ENCODE data around the gene OGFOD2. TPM values are rescaled to one million over a fixed set of nuclear protein-coding genes. Genes with fewer than 3 reads are reported as not detected.
A peak's percentile ranks its signal among the peaks of the same experiment; 100 is the strongest.

OGFOD2 gene
- polyA plus RNA-seq, 1 donor: 22.2 TPM

DNA sequence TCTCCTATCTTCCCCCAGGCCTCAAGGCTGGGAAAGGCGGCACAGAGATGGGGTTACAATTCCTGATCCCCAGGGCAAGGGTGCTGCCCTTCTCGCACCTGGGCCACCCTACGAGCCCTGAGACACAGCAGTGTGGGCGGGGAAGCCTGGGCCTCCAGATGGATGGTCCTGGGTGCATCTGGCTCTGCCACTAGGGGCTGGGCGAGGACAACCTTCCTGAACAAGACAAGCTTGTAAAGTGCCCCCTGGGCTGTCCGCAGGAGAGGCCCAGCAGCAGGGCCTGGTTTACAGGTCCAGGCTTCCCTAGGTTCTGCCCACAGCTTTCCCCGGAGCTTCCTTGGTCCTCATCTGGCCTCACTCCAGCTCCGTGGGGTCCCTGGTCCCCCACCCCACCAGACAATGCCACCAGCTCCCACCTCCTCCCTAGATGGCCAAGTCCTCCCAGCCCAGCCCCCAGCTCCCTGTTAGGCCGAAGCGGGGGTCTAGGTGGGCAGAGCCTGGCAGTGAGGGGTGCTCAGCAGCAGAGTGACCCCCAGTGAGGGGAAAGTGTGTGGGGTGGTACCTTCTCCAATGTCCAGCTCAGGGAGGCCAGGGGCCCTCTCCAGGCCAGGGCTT, 14.3 kb downstream of the OGFOD2 start:
- peaks cover 28% of the 10 kb centered on the region for H3K4me1 ChIP-seq (ENCODE audit: control insufficient read depth, insufficient read depth, low read length)
- no peak for DNase-seq
- no peaks in the 10 kb centered on the region for H3K9me3 ChIP-seq (ENCODE audit: control insufficient read depth, low read depth, low read length)
- WGBS (ENCODE audit: insufficient coverage, low lambda C conversion rate): no CpG with 5 or more reads among the region's 10 CpGs
- peaks cover 21% of the 10 kb centered on the region for H3K36me3 ChIP-seq (ENCODE audit: control insufficient read depth, insufficient read depth, low read length)
- no peak overlapping the region for H3K4me3 ChIP-seq (ENCODE audit: low read length)
- no peak overlapping the region for H3K27ac ChIP-seq (ENCODE audit: low read length)
- H3K27me3 ChIP-seq (ENCODE audit: control insufficient read depth, insufficient read depth, low read length): no peaks in the 10 kb centered on the region

DNA sequence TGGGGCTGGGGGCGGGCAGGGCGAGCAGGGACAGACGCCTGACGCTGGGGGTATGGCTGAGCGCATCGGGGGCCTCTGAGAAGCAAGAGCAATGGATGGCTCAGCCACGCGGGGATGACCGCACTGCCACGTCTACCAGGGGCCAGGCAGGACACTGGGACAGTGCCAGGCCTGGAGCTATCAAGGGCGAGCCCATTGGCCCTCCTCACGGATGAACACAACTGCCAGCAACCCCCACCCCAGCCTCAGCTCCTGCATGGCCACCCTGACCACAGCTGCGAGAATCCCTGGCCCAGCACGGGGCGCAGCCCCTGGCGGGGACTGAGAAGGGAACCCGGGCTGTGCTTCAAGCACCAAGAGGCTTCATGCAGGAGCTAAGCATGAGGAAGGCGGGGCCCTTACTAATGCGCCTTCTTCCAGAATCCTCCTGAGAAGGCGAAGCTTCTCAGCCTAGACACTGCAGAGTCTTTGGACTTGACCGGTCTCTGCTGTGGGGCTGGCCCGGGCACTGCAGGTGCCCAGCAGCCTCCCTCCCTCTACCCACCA, 14.9 kb downstream of the OGFOD2 start:
- Histone ChIP-seq H3K36me3 (ENCODE audit: control insufficient read depth, insufficient read depth, low read length) (peaks cover 25% of the 10 kb centered on the region), H3K27ac (ENCODE audit: low read length) (no peak overlapping the region), H3K9me3 (ENCODE audit: control insufficient read depth, low read depth, low read length) (no peaks in the 10 kb centered on the region), H3K27me3 (ENCODE audit: control insufficient read depth, insufficient read depth, low read length) (no peaks in the 10 kb centered on the region), H3K4me1 (ENCODE audit: control insufficient read depth, insufficient read depth, low read length) (peaks cover 23% of the 10 kb centered on the region), H3K4me3 (ENCODE audit: low read length) (no peak overlapping the region)
- DNase-seq: no peak
- WGBS (ENCODE audit: insufficient coverage, low lambda C conversion rate): no CpG with 5 or more reads among the region's 22 CpGs

DNA sequence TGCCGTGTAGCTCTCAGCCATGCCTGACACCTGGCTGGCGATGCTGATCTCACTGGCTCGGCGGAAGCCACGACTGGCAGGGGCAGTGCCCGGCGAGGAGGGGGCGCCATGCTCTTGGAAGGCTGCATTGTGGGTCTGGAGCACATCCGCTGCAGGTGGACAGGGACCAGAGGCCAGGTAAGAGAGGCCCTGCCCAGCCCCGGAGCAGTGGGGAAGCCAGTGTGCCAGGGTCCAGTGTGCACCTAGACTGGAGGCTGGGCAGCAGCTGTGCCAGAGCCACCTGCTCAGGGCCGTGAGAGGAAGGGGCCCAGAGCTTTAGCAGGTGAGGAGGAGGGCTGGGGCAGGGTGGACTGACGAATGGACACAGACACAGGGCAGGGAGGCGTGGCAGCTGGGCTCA, 15.5 kb downstream of the OGFOD2 start:
- H3K27me3 ChIP-seq (ENCODE audit: control insufficient read depth, insufficient read depth, low read length): no peaks in the 10 kb centered on the region
- no CpG with 5 or more reads among the region's 13 CpGs for WGBS (ENCODE audit: insufficient coverage, low lambda C conversion rate)

GRCh38 chr12:122990961-122991622, 16.0 kb downstream of the OGFOD2 start:
- no CpG with 5 or more reads among the region's 13 CpGs for WGBS (ENCODE audit: insufficient coverage, low lambda C conversion rate)
- Histone ChIP-seq H3K27me3 (ENCODE audit: control insufficient read depth, insufficient read depth, low read length) (no peaks in the 10 kb centered on the region), H3K9me3 (ENCODE audit: control insufficient read depth, low read depth, low read length) (no peaks in the 10 kb centered on the region), H3K4me1 (ENCODE audit: control insufficient read depth, insufficient read depth, low read length) (peaks cover 21% of the 10 kb centered on the region), H3K4me3 (ENCODE audit: low read length) (no peak overlapping the region), H3K36me3 (ENCODE audit: control insufficient read depth, insufficient read depth, low read length) (peaks cover 22% of the 10 kb centered on the region), H3K27ac (ENCODE audit: low read length) (no peak overlapping the region)
- no peak for DNase-seq

More for the DNA sequence above, 15.5 kb downstream of the OGFOD2 start:
- DNase-seq: no peak
- Histone ChIP-seq H3K4me1 (ENCODE audit: control insufficient read depth, insufficient read depth, low read length) (peaks cover 21% of the 10 kb centered on the region), H3K27ac (ENCODE audit: low read length) (no peak overlapping the region), H3K36me3 (ENCODE audit: control insufficient read depth, insufficient read depth, low read length) (peaks cover 24% of the 10 kb centered on the region), H3K4me3 (ENCODE audit: low read length) (no peak overlapping the region), H3K9me3 (ENCODE audit: control insufficient read depth, low read depth, low read length) (no peaks in the 10 kb centered on the region)

GRCh38 chr12:122991623-122992275, 16.7 kb downstream of the OGFOD2 start:
- WGBS (ENCODE audit: insufficient coverage, low lambda C conversion rate): no CpG with 5 or more reads among the region's 27 CpGs
- DNase-seq: no peak
- Histone ChIP-seq H3K27ac (ENCODE audit: low read length) (no peak overlapping the region), H3K4me1 (ENCODE audit: control insufficient read depth, insufficient read depth, low read length) (peaks cover 21% of the 10 kb centered on the region), H3K36me3 (ENCODE audit: control insufficient read depth, insufficient read depth, low read length) (peaks cover 17% of the 10 kb centered on the region), H3K9me3 (ENCODE audit: control insufficient read depth, low read depth, low read length) (no peaks in the 10 kb centered on the region), H3K27me3 (ENCODE audit: control insufficient read depth, insufficient read depth, low read length) (no peaks in the 10 kb centered on the region), H3K4me3 (ENCODE audit: low read length) (no peak overlapping the region)

GRCh38 chr12:122992386-122992785, 17.3 kb downstream of the OGFOD2 start:
- Histone ChIP-seq H3K27me3 (ENCODE audit: control insufficient read depth, insufficient read depth, low read length) (no peaks in the 10 kb centered on the region), H3K36me3 (ENCODE audit: control insufficient read depth, insufficient read depth, low read length) (peaks cover 15% of the 10 kb centered on the region), H3K4me1 (ENCODE audit: control insufficient read depth, insufficient read depth, low read length) (peaks cover 21% of the 10 kb centered on the region)

DNA sequence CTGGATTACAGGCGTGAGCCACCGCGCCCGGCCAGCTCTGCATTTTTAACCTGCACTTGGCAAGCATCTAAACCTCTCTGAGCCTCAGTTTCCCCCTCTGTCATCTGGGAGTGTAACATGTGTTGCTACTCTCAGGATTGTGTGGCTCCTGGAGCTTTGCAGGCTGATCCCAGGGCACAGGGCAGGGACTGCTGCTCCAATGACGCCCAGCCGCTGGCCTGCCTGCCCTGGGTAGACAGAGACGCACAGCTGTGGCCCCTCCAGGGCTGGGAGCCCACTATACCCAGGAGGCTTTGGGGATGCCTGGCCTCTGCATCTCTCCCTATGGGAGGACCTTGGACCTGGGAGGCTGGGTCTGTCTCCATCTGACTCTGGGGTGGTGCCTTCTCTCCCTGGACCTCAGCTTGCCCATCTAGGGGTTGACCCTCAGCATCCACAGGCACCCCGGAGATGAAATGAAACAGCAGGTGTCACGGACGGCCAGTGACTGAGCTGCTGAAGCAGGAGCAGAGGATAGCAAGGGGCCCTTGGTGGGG, 19.2 kb downstream of the OGFOD2 start:
- WGBS (ENCODE audit: insufficient coverage, low lambda C conversion rate): no CpG with 5 or more reads among the region's 10 CpGs
- Histone ChIP-seq H3K4me1 (ENCODE audit: control insufficient read depth, insufficient read depth, low read length) (peaks cover 18% of the 10 kb centered on the region), H3K4me3 (ENCODE audit: low read length) (no peak overlapping the region), H3K9me3 (ENCODE audit: control insufficient read depth, low read depth, low read length) (no peaks in the 10 kb centered on the region), H3K36me3 (ENCODE audit: control insufficient read depth, insufficient read depth, low read length) (peaks cover 7% of the 10 kb centered on the region), H3K27me3 (ENCODE audit: control insufficient read depth, insufficient read depth, low read length) (no peaks in the 10 kb centered on the region), H3K27ac (ENCODE audit: low read length) (peak overlapping the region; percentile 91)
- no peak for DNase-seq

More at GRCh38 chr12:122992386-122992785, 17.3 kb downstream of the OGFOD2 start:
- H3K27ac ChIP-seq (ENCODE audit: low read length): no peak overlapping the region
- WGBS (ENCODE audit: insufficient coverage, low lambda C conversion rate): no CpG with 5 or more reads among the region's 19 CpGs
- no peaks in the 10 kb centered on the region for H3K9me3 ChIP-seq (ENCODE audit: control insufficient read depth, low read depth, low read length)
- no peak for DNase-seq
- no peak overlapping the region for H3K4me3 ChIP-seq (ENCODE audit: low read length)

GRCh38 chr12:122994781-122995502, 19.9 kb downstream of the OGFOD2 start:
- H3K36me3 ChIP-seq (ENCODE audit: control insufficient read depth, insufficient read depth, low read length): peaks cover 8% of the 10 kb centered on the region

DNA sequence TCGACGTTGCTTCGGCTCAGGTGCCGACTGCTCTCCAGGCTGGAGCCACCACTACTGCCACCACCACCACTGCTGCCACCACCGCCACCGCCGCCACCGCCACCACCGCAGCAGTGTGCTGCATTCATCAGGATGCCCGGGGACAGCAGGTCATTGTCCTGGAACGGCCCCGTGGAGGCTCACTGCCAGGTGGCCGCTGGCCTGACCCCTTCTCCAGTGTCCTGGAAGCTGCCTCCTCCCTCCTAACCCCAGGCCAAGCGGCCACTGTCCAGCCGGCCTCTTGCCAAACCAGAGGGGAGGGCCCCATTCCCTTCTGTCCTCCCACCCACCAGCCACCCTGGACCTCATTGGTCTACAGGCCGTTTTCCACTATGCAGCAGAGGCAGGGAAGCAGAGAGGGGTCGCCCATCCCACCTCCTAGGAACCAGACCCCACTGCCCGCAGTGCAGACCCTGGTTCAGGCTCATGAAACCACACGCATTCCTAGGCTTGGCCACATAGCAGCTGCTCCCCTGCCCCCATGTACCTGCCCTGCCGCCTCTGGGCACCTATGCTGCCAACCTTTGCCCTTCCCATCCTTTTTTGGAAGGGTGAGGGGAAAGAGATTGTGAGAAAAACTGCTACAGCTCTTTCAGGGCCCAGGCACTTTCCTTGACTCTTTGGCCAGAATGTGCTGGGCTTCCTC, 20.6 kb downstream of the OGFOD2 start:
- peaks cover 10% of the 10 kb centered on the region for H3K36me3 ChIP-seq (ENCODE audit: control insufficient read depth, insufficient read depth, low read length)
- no peak overlapping the region for H3K27ac ChIP-seq (ENCODE audit: low read length)
- DNase-seq: no peak
- WGBS (ENCODE audit: insufficient coverage, low lambda C conversion rate): no CpG with 5 or more reads among the region's 20 CpGs
- H3K4me1 ChIP-seq (ENCODE audit: control insufficient read depth, insufficient read depth, low read length): peaks cover 16% of the 10 kb centered on the region
- no peaks in the 10 kb centered on the region for H3K27me3 ChIP-seq (ENCODE audit: control insufficient read depth, insufficient read depth, low read length)
- H3K4me3 ChIP-seq (ENCODE audit: low read length): no peak overlapping the region
- H3K9me3 ChIP-seq (ENCODE audit: control insufficient read depth, low read depth, low read length): no peaks in the 10 kb centered on the region

More at GRCh38 chr12:122994781-122995502, 19.9 kb downstream of the OGFOD2 start:
- no peak for DNase-seq
- no peak overlapping the region for H3K27ac ChIP-seq (ENCODE audit: low read length)
- no peaks in the 10 kb centered on the region for H3K27me3 ChIP-seq (ENCODE audit: control insufficient read depth, insufficient read depth, low read length)
- no CpG with 5 or more reads among the region's 13 CpGs for WGBS (ENCODE audit: insufficient coverage, low lambda C conversion rate)
- no peak overlapping the region for H3K4me3 ChIP-seq (ENCODE audit: low read length)
- H3K4me1 ChIP-seq (ENCODE audit: control insufficient read depth, insufficient read depth, low read length): peaks cover 16% of the 10 kb centered on the region
- no peaks in the 10 kb centered on the region for H3K9me3 ChIP-seq (ENCODE audit: control insufficient read depth, low read depth, low read length)

Data from large intestine (tissue), 3 donors.